GM19467 (cell line): ENCODE measurements around the gene DUSP16.
"Not testable (repeated sequence)": the region's sequence is repeated elsewhere in the genome, so short reads cannot be mapped to it uniquely, and the experiment has no call there.

Source experiments
- ATAC-seq: cut with Tn5 transposase; IDR thresholded peaks from one replicate; pipeline ENCODE4 v1.9.1; 2021; ENCODE audit warnings: mild to moderate bottlenecking, moderate library complexity; ENCODE audit not compliant: unreplicated experiment

DUSP16 gene

GRCh38 chr12:12562585-12563261 lies at the start of gene DUSP16:
TSS of gene DUSP16 (minus strand) at chr12:12562863. CDS start at chr12:12521098, 41,765 bp downstream.
- peak; percentile 72 for ATAC-seq

- no peak for ATAC-seq
Measured at GRCh38 chr12:12612358-12612757, 49.7 kb upstream of the DUSP16 start.

- ATAC-seq = peak; percentile 69
Measured at GRCh38 chr12:12611512-12612306, 49.0 kb upstream of the DUSP16 start, which contains the start of gene CREBL2. TSS of gene CREBL2 (plus strand) at chr12:12611876. CDS start at chr12:12612173, 297 bp downstream.

GRCh38 chr12:12610711-12611110 lies 48.0 kb upstream of the DUSP16 start:
- no peak for ATAC-seq

GRCh38 chr12:12609692-12610091 lies 47.0 kb upstream of the DUSP16 start:
- no peak for ATAC-seq

- ATAC-seq = no peak
Measured at GRCh38 chr12:12608557-12608957, 45.9 kb upstream of the DUSP16 start.

- ATAC-seq = no peak
Measured at GRCh38 chr12:12606781-12607589, 44.3 kb upstream of the DUSP16 start.

GRCh38 chr12:12604740-12605139 lies 42.1 kb upstream of the DUSP16 start:
- no peak for ATAC-seq

- ATAC-seq = no peak
Measured at GRCh38 chr12:12600659-12601058, 38.0 kb upstream of the DUSP16 start.

- ATAC-seq = no peak
Measured at GRCh38 chr12:12599750-12600643, 37.3 kb upstream of the DUSP16 start.

- no peak for ATAC-seq
Measured at GRCh38 chr12:12598864-12599263, 36.2 kb upstream of the DUSP16 start.

- ATAC-seq = not testable (repeated sequence)
Measured at GRCh38 chr12:12596598-12596997, 33.9 kb upstream of the DUSP16 start.

GRCh38 chr12:12595929-12596328 lies 33.3 kb upstream of the DUSP16 start:
- ATAC-seq = not testable (repeated sequence)

- no peak for ATAC-seq
Measured at GRCh38 chr12:12592930-12593329, 30.3 kb upstream of the DUSP16 start.

- ATAC-seq = no peak
Measured at GRCh38 chr12:12590961-12591360, 28.3 kb upstream of the DUSP16 start.

- not testable (repeated sequence) for ATAC-seq
Measured at GRCh38 chr12:12588436-12588835, 25.8 kb upstream of the DUSP16 start.

- ATAC-seq = no peak
Measured at GRCh38 chr12:12587878-12588277, 25.2 kb upstream of the DUSP16 start.

- no peak for ATAC-seq
Measured at GRCh38 chr12:12586879-12587675, 24.4 kb upstream of the DUSP16 start.

GRCh38 chr12:12585115-12585863 lies 22.6 kb upstream of the DUSP16 start:
- ATAC-seq = no peak
